ENCODE data around the gene ZNF362.
A peak's percentile ranks its signal among the peaks of the same experiment; 100 is the strongest.

The ZNF362 gene

DNA sequence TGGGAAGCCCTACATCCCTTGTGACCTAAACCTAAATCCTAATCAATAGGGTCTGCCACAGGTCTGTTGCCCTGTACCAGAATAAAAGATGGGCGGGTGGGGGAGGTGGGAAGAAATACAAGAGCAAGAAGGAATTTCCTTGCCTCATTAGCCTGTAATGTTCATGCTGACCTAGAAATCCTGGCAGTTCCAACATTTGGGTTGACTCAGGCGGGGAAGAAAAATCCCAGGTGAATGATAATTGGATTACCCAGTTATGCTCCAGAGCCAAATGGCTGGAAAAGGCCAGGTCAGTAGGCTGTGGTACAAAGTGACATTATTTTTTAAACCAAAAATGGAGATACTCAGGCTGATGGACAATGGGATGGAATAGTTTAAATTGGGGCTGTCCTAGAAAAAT, 91.9 kb downstream of the ZNF362 start:
- TF ChIP-seq, protein P1, sequence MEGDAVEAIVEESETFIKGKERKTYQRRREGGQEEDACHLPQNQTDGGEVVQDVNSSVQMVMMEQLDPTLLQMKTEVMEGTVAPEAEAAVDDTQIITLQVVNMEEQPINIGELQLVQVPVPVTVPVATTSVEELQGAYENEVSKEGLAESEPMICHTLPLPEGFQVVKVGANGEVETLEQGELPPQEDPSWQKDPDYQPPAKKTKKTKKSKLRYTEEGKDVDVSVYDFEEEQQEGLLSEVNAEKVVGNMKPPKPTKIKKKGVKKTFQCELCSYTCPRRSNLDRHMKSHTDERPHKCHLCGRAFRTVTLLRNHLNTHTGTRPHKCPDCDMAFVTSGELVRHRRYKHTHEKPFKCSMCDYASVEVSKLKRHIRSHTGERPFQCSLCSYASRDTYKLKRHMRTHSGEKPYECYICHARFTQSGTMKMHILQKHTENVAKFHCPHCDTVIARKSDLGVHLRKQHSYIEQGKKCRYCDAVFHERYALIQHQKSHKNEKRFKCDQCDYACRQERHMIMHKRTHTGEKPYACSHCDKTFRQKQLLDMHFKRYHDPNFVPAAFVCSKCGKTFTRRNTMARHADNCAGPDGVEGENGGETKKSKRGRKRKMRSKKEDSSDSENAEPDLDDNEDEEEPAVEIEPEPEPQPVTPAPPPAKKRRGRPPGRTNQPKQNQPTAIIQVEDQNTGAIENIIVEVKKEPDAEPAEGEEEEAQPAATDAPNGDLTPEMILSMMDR (IDR thresholded peaks at IDR 0.05; ENCODE audit: low read depth, low read length, missing control alignments) = no peak

DNA sequence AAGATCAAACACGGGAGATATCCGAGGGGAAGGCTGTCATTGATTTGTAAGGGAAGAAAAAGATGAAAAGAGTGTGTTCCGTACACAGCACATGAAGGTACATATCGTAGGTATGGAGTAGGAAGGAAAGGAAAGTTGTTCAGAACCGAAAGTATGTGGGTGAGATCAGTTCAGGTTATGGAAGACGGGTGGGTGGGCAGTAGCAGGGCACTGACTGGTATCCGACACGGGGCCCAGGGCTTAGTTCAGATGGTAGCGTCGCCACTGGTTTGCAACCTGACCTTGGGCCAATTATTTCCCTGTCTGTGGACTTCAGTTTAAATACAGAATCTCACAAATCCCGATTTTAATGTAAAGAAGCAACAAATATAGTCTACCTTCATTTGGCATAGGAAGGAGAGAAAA, 92.4 kb downstream of the ZNF362 start:
- DNase-seq (ENCODE audit: extremely low read depth, low read depth) = no peak
- TF ChIP-seq, protein P1 (IDR thresholded peaks at IDR 0.05; ENCODE audit: low read depth, low read length, missing control alignments) = no peak
- H3K4me3 ChIP-seq (replicated peaks; ENCODE audit: low read depth, low read length) = peak overlapping the region; percentile 69

More for the DNA sequence above, 91.9 kb downstream of the ZNF362 start:
- DNase-seq (ENCODE audit: extremely low read depth, low read depth) = no peak
- H3K4me3 ChIP-seq (replicated peaks; ENCODE audit: low read depth, low read length) = peak overlapping the region; percentile 69

DNA sequence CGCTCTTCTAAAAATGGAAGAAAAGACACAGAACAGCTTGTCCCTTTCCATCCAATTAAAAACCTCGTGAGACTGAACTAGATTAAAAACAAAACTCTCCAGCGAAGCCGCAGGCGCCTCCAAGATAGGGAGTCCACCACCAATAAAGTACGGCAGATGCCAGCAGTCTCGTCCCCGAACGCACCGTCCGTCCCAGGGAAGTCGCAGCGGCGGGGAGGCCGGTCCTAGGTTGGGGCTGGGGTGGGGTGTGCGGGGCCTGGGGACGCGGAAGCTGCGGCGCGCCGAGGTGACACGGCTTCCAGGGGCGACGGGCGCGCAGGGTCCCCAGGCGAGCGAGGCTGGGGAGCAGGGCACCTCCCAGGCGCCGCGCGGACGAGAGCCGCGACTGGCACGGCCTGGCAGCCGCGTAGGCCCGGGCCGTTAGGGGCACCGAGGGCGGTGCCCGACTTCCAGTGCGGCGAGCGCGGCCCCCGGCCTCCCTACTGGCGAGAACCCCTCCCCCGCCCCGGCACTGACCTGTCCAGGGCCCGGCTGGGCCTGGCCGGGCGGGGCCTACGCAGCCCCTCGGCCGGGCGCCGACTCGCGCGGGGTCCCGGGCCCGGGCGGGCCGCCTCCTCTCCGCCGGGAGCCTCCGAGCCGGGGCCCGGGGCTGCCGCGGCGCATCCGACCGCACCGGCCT, 92.9 kb downstream of the ZNF362 start:
- TF ChIP-seq, protein P1 (IDR thresholded peaks at IDR 0.05; ENCODE audit: low read depth, low read length, missing control alignments) = no peak
- peak overlapping the region; percentile 69 for H3K4me3 ChIP-seq (replicated peaks; ENCODE audit: low read depth, low read length)
- DNase-seq (ENCODE audit: extremely low read depth, low read depth) = no peak

DNA sequence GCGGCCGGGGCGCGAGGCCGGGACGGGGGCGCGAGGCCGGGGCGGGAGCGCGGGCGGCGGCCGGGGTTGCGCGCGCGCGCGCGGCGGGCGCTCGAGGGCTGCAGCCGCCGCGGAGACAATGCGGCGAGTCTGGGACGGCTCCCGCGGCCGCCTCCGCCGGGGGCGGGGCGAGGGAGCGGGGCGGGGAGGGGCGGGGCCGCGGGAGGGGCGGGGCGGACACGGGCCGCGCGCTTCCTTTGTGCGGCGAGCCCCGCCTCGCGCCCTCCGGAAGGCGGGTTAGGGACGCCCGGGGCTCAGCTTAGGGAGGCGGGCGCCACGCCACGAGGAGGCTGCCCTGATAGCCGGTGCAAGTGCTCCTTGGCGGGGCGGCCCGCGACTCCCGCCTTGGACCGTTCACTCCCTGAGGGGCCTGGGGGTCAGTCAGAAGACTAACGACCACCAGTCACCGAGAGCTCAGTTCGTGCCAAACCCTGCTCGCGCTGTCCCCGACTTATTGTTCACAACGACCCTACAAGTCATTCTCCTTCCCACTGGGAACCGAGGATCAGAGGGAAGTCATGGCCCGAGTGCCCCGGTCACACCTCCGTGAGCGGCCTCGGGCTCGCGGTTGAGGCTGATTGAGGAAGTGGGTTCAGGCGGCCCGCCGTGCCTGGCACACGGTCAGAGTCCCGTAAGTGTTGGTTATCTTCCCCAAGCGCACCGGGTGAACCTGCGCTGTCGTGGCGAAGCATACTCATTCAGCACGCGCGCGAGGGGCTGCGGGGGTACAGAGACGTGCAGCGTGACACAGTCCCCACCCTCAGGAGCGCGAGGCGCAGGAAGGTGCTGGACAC, 93.7 kb downstream of the ZNF362 start:
- no peak for DNase-seq (ENCODE audit: extremely low read depth, low read depth)
- peak overlapping the region; percentile 47 for H3K4me3 ChIP-seq (replicated peaks; ENCODE audit: low read depth, low read length)
- TF ChIP-seq, protein P1 (IDR thresholded peaks at IDR 0.05; ENCODE audit: low read depth, low read length, missing control alignments) = no peak

Data from HFF-Myc (cell line).